Trophoblast cell (in vitro differentiated cells and primary cell): ENCODE results near the gene RHOJ. TPM values are rescaled to one million over a fixed set of nuclear protein-coding genes. Genes with fewer than 3 reads are reported as not detected.
A peak's percentile ranks its signal among the peaks of the same experiment; 100 is the strongest.

Experiments
- DNase-seq, 2 donors: peaks; one replicate each; pipeline ENCODE4 v3.0.0-alpha.2; 2016
- H2AFZ ChIP-seq: 2 replicates; pipeline ENCODE4 v1.6.1; 2013; ENCODE audit warnings: low read length, moderate library complexity, mild to moderate bottlenecking; ENCODE audit not compliant: insufficient read depth, poor library complexity
- H2AK5ac ChIP-seq: 2 replicates; pipeline ENCODE4 v1.6.1; 2013; ENCODE audit warnings: mild to moderate bottlenecking, low read length
- H2BK120ac ChIP-seq: 2 replicates; pipeline ENCODE4 v1.6.1; 2013; ENCODE audit warnings: low read length, mild to moderate bottlenecking, moderate library complexity; ENCODE audit not compliant: insufficient read depth, poor library complexity
- H2BK12ac ChIP-seq: 2 replicates; pipeline ENCODE4 v1.6.1; 2013; ENCODE audit warnings: mild to moderate bottlenecking, low read length, moderate library complexity
- H2BK5ac ChIP-seq: 2 replicates; pipeline ENCODE4 v1.6.1; 2013; ENCODE audit warnings: low read length, low read depth, moderate library complexity, mild to moderate bottlenecking; ENCODE audit not compliant: poor library complexity
- H3K14ac ChIP-seq: 2 replicates; pipeline ENCODE4 v1.6.1; 2013; ENCODE audit warnings: mild to moderate bottlenecking, low read length
- H3K18ac ChIP-seq: 2 replicates; pipeline ENCODE4 v1.6.1; 2013; ENCODE audit warnings: mild to moderate bottlenecking, low read length
- H3K23ac ChIP-seq: 2 replicates; pipeline ENCODE4 v1.6.1; 2013; ENCODE audit warnings: low read length
- H3K27ac ChIP-seq: 2 replicates; pipeline ENCODE4 v1.5.1; 2013; ENCODE audit warnings: low read depth, mild to moderate bottlenecking, inconsistent platforms, low read length, moderate library complexity
- H3K27me3 ChIP-seq: 2 replicates; pipeline ENCODE4 v1.6.1; 2013; ENCODE audit warnings: inconsistent platforms, mild to moderate bottlenecking, low read length, moderate library complexity; ENCODE audit not compliant: insufficient read depth
- H3K36me3 ChIP-seq, 2 experiments: 1 replicate in 1 of 2; 2 replicates in 1 of 2; pipeline ENCODE4 v1.6.1; 2013; ENCODE audit warnings: low read length in 2 of 2, mild to moderate bottlenecking in 2 of 2, moderate library complexity in 1 of 2; ENCODE audit not compliant: insufficient read depth in 2 of 2, control insufficient read depth in 1 of 2
- H3K4ac ChIP-seq: 2 replicates; pipeline ENCODE4 v1.6.1; 2013; ENCODE audit warnings: low read depth, mild to moderate bottlenecking, low read length, moderate library complexity
- H3K4me1 ChIP-seq, 2 experiments: 1 replicate in 1 of 2; 2 replicates in 1 of 2; pipeline ENCODE4 v1.6.1; 2013; ENCODE audit warnings: low read length in 2 of 2, mild to moderate bottlenecking in 2 of 2, moderate library complexity in 1 of 2; ENCODE audit not compliant: insufficient read depth in 2 of 2, control insufficient read depth in 1 of 2
- H3K4me2 ChIP-seq: 2 replicates; pipeline ENCODE4 v1.6.1; 2013; ENCODE audit warnings: inconsistent platforms, mild to moderate bottlenecking, low read length, moderate library complexity
- H3K4me3 ChIP-seq: 2 replicates; pipeline ENCODE4 v1.5.1; 2013; ENCODE audit warnings: mild to moderate bottlenecking, low read depth, low read length, inconsistent platforms
- H3K79me1 ChIP-seq: one replicate; pipeline ENCODE4 v1.6.1; 2013; ENCODE audit warnings: low read length
- H3K79me2 ChIP-seq: 2 replicates; pipeline ENCODE4 v1.6.1; 2013; ENCODE audit warnings: low read length, mild to moderate bottlenecking; ENCODE audit not compliant: control insufficient read depth, insufficient read depth, poor library complexity
- H3K9ac ChIP-seq: 2 replicates; pipeline ENCODE4 v1.6.1; 2013; ENCODE audit warnings: mild to moderate bottlenecking, low read length
- H3K9me3 ChIP-seq: 2 replicates; pipeline ENCODE4 v1.6.1; 2013; ENCODE audit warnings: low read depth, mild to moderate bottlenecking, control low read depth, inconsistent platforms, low read length; ENCODE audit not compliant: insufficient read depth
- H4K12ac ChIP-seq: 2 replicates; pipeline ENCODE4 v1.6.1; 2013; ENCODE audit warnings: low read depth, mild to moderate bottlenecking, low read length, moderate library complexity
- H4K8ac ChIP-seq: 2 replicates; pipeline ENCODE4 v1.6.1; 2013; ENCODE audit warnings: low read depth, mild to moderate bottlenecking, low read length, moderate library complexity
- H4K91ac ChIP-seq: one replicate; pipeline ENCODE4 v1.6.1; 2013; ENCODE audit warnings: low read depth, mild to moderate bottlenecking, low read length, moderate library complexity
- whole genome bisulfite sequencing: extraction: QIAGEN DNeasy Blood & Tissue Kit; methylation state at CpG from one replicate; pipeline ENCODE4 v1.1.7; 2013; ENCODE audit warnings: missing lambda C conversion rate; ENCODE audit not compliant: insufficient read length, insufficient coverage; ENCODE audit errors: extremely low coverage; 5-methylcytosine and 5-hydroxymethylcytosine counted together
- polyA plus RNA-seq: library from polyadenylated mRNA; stranded (reverse); fragments of 200-250 nt; gene quantifications from 2 replicates; pipeline ENCODE4 v1.2.3, GENCODE V29; 2013

The RHOJ gene
- 0.21 TPM in 2 replicates for polyA plus RNA-seq

GRCh38 chr14:63204407-63205043, at the start of gene RHOJ:
RHOJ (plus strand) TSS chr14:63204443; CDS start chr14:63204870, 427 bp downstream.
- H3K79me1 ChIP-seq: peaks cover 6% of the 10 kb centered on the region
- no CpG with 5 or more reads among the region's 16 CpGs for WGBS
- H3K79me2 ChIP-seq: no peaks in the 10 kb centered on the region

GRCh38 chr14:63155511-63156185, 48.6 kb upstream of the RHOJ start:
- no peaks in the 10 kb centered on the region for H3K79me1 ChIP-seq
- no peak overlapping the region for H3K4me3 ChIP-seq
- H3K4me1 ChIP-seq: peaks cover 0 to 2% of the 10 kb centered on the region in 2 experiments
- no peak overlapping the region for H2BK12ac ChIP-seq
- H3K9me3 ChIP-seq: no peaks in the 10 kb centered on the region
- H3K36me3 ChIP-seq: no peaks in the 10 kb centered on the region
- H3K79me2 ChIP-seq: no peaks in the 10 kb centered on the region
- WGBS: no CpG with 5 or more reads among the region's 5 CpGs
- H3K27me3 ChIP-seq: no peaks in the 10 kb centered on the region
- no peak overlapping the region for H3K14ac ChIP-seq
- no peak overlapping the region for H2BK120ac ChIP-seq
- no peak overlapping the region for H3K9ac ChIP-seq
- peak; percentile 2 to 23 for DNase-seq
- H2AFZ ChIP-seq: no peak overlapping the region
- no peak overlapping the region for H3K4me2 ChIP-seq
- H4K91ac ChIP-seq: no peak overlapping the region
- no peak overlapping the region for H3K4ac ChIP-seq
- H3K23ac ChIP-seq: no peak overlapping the region
- no peak overlapping the region for H3K18ac ChIP-seq
- H2BK5ac ChIP-seq: no peak overlapping the region
- no peak overlapping the region for H4K12ac ChIP-seq
- H4K8ac ChIP-seq: no peak overlapping the region
- no peak overlapping the region for H2AK5ac ChIP-seq
- no peak overlapping the region for H3K27ac ChIP-seq

More at GRCh38 chr14:63204407-63205043, at the start of gene RHOJ:
- DNase-seq: no peak
- peak within 1 kb of the TSS; percentile 57 for H3K4me2 ChIP-seq
- no peak within 1 kb of the TSS for H4K12ac ChIP-seq
- H3K18ac ChIP-seq: no peak within 1 kb of the TSS
- H3K27me3 ChIP-seq: no peaks in the 10 kb centered on the region
- no peak within 1 kb of the TSS for H2AK5ac ChIP-seq
- H3K4me1 ChIP-seq: peaks cover 2 to 6% of the 10 kb centered on the region in 2 experiments
- no peaks in the 10 kb centered on the region for H3K36me3 ChIP-seq
- H2BK5ac ChIP-seq: no peak within 1 kb of the TSS
- no peak within 1 kb of the TSS for H3K14ac ChIP-seq
- H3K23ac ChIP-seq: no peak within 1 kb of the TSS
- no peak within 1 kb of the TSS for H2BK120ac ChIP-seq
- H3K9me3 ChIP-seq: no peaks in the 10 kb centered on the region
- H2AFZ ChIP-seq: peak within 1 kb of the TSS; percentile 8
- peak within 1 kb of the TSS; percentile 49 for H3K27ac ChIP-seq
- no peak within 1 kb of the TSS for H3K9ac ChIP-seq
- no peak within 1 kb of the TSS for H3K4ac ChIP-seq
- no peak within 1 kb of the TSS for H3K4me3 ChIP-seq
- H4K8ac ChIP-seq: peak within 1 kb of the TSS; percentile 51
- peak within 1 kb of the TSS; percentile 5 for H4K91ac ChIP-seq
- no peak within 1 kb of the TSS for H2BK12ac ChIP-seq

GRCh38 chr14:63157195-63157594, 47.0 kb upstream of the RHOJ start:
- Histone ChIP-seq H3K18ac (no peak overlapping the region), H3K9ac (no peak overlapping the region), H3K23ac (no peak overlapping the region), H3K79me1 (no peaks in the 10 kb centered on the region), H2BK5ac (no peak overlapping the region), H3K14ac (no peak overlapping the region), H3K36me3 (no peaks in the 10 kb centered on the region), H3K27ac (no peak overlapping the region), H3K9me3 (no peaks in the 10 kb centered on the region), H2BK120ac (no peak overlapping the region), H3K4me3 (no peak overlapping the region), H2AFZ (no peak overlapping the region), H3K4me1 (peaks cover 0 to 2% of the 10 kb centered on the region in 2 experiments), H4K12ac (no peak overlapping the region), H3K79me2 (no peaks in the 10 kb centered on the region), H3K4ac (no peak overlapping the region), H4K91ac (no peak overlapping the region), H2AK5ac (no peak overlapping the region), H2BK12ac (no peak overlapping the region), H3K4me2 (no peak overlapping the region), H4K8ac (no peak overlapping the region), H3K27me3 (no peaks in the 10 kb centered on the region)
- WGBS: no CpG with 5 or more reads among the region's 2 CpGs
- no peak for DNase-seq

GRCh38 chr14:63163306-63163705, 40.9 kb upstream of the RHOJ start:
- H3K79me2 ChIP-seq: no peaks in the 10 kb centered on the region
- no peaks in the 10 kb centered on the region for H3K9me3 ChIP-seq
- no peak overlapping the region for H3K23ac ChIP-seq
- WGBS: no CpG with 5 or more reads among the region's 1 CpG
- H4K8ac ChIP-seq: no peak overlapping the region
- H3K36me3 ChIP-seq: no peaks in the 10 kb centered on the region
- H3K4me1 ChIP-seq: no peaks in the 10 kb centered on the region
- H3K27me3 ChIP-seq: no peaks in the 10 kb centered on the region
- no peak overlapping the region for H3K9ac ChIP-seq
- H2AFZ ChIP-seq: no peak overlapping the region
- H3K4me3 ChIP-seq: no peak overlapping the region
- no peak overlapping the region for H3K27ac ChIP-seq
- H4K91ac ChIP-seq: no peak overlapping the region
- no peak overlapping the region for H4K12ac ChIP-seq
- H3K14ac ChIP-seq: no peak overlapping the region
- no peak overlapping the region for H2AK5ac ChIP-seq
- H3K4me2 ChIP-seq: no peak overlapping the region
- no peak overlapping the region for H2BK120ac ChIP-seq
- no peak overlapping the region for H3K4ac ChIP-seq
- DNase-seq: no peak
- no peaks in the 10 kb centered on the region for H3K79me1 ChIP-seq
- no peak overlapping the region for H3K18ac ChIP-seq
- no peak overlapping the region for H2BK5ac ChIP-seq
- no peak overlapping the region for H2BK12ac ChIP-seq
